Measurements from ENCODE around the gene WASF3. TPM values are rescaled to one million over a fixed set of nuclear protein-coding genes. Genes with fewer than 3 reads are reported as not detected.

Gene WASF3
- total RNA-seq, 1 experiment from 2014 or later = not detected

- H3K4me3 ChIP-seq (ENCODE audit: low read length) = no peak overlapping the region
- no peaks in the 10 kb centered on the region for H3K79me2 ChIP-seq (ENCODE audit: low read length)
- no peaks in the 10 kb centered on the region for H4K20me1 ChIP-seq (ENCODE audit: insufficient read depth, low read depth, low read length)
- no peak overlapping the region for H3K9ac ChIP-seq (ENCODE audit: low read length)
- DNase-seq = no peak
- no peaks in the 10 kb centered on the region for H3K36me3 ChIP-seq (ENCODE audit: insufficient read depth, low read length)
- H3K9me2 ChIP-seq (replicated peaks; ENCODE audit: insufficient read depth, low read length) = no peaks in the 10 kb centered on the region
- no peaks in the 10 kb centered on the region for H3K27me3 ChIP-seq (ENCODE audit: low read length)
- H3K27ac ChIP-seq (ENCODE audit: low read length) = no peak overlapping the region
- no peak overlapping the region for H2AFZ ChIP-seq (ENCODE audit: low read length)
- no peaks in the 10 kb centered on the region for H3K4me1 ChIP-seq (ENCODE audit: low read length)
- no peaks in the 10 kb centered on the region for H3K9me3 ChIP-seq (ENCODE audit: low read length)
- H3K4me2 ChIP-seq (ENCODE audit: low read depth, low read length, poor library complexity, severe bottlenecking) = no peak overlapping the region
These were observed 152.7 kb downstream of the WASF3 start for GRCh38 chr13:26710166-26710565.

- DNase-seq = no peak
- H3K9ac ChIP-seq (ENCODE audit: low read length) = no peak overlapping the region
- no peak overlapping the region for H3K4me2 ChIP-seq (ENCODE audit: low read depth, low read length, poor library complexity, severe bottlenecking)
- no peaks in the 10 kb centered on the region for H3K4me1 ChIP-seq (ENCODE audit: low read length)
- no peak overlapping the region for H2AFZ ChIP-seq (ENCODE audit: low read length)
- no peaks in the 10 kb centered on the region for H4K20me1 ChIP-seq (ENCODE audit: insufficient read depth, low read depth, low read length)
- no peaks in the 10 kb centered on the region for H3K9me2 ChIP-seq (replicated peaks; ENCODE audit: insufficient read depth, low read length)
- no peaks in the 10 kb centered on the region for H3K79me2 ChIP-seq (ENCODE audit: low read length)
- H3K27ac ChIP-seq (ENCODE audit: low read length) = no peak overlapping the region
- no peaks in the 10 kb centered on the region for H3K27me3 ChIP-seq (ENCODE audit: low read length)
- no peaks in the 10 kb centered on the region for H3K36me3 ChIP-seq (ENCODE audit: insufficient read depth, low read length)
- no peak overlapping the region for H3K4me3 ChIP-seq (ENCODE audit: low read length)
- H3K9me3 ChIP-seq (ENCODE audit: low read length) = no peaks in the 10 kb centered on the region
These were observed 153.7 kb downstream of the WASF3 start for GRCh38 chr13:26711211-26711610.

DNA sequence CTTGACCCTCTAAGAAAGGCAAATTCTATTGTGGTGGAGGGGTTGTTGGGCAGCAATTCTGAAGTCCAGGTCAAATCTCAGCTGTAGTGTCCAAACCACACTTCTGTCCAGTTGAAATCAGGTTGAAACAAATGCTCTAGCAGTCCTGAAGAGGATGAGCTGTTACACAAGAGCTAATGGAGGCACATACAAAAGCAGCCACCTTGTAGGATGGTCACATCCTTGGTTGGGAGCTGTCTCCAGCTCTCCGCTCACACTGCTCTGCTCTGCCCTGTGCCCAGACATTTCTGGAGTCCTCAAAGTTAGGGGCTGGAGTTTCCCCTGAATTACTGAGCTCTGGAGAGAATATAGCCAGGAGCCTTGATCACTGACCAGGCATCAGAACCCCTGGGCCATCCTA is 155.9 kb downstream of the WASF3 start:
- no peak for DNase-seq
- Histone ChIP-seq H3K79me2 (ENCODE audit: low read length) (no peaks in the 10 kb centered on the region), H3K9me3 (ENCODE audit: low read length) (no peaks in the 10 kb centered on the region), H3K9ac (ENCODE audit: low read length) (no peak overlapping the region), H3K36me3 (ENCODE audit: insufficient read depth, low read length) (no peaks in the 10 kb centered on the region), H3K27ac (ENCODE audit: low read length) (no peak overlapping the region), H3K9me2 (replicated peaks; ENCODE audit: insufficient read depth, low read length) (no peaks in the 10 kb centered on the region), H3K4me1 (ENCODE audit: low read length) (no peaks in the 10 kb centered on the region), H3K4me2 (ENCODE audit: low read depth, low read length, poor library complexity, severe bottlenecking) (no peak overlapping the region), H2AFZ (ENCODE audit: low read length) (no peak overlapping the region), H3K4me3 (ENCODE audit: low read length) (no peak overlapping the region), H4K20me1 (ENCODE audit: insufficient read depth, low read depth, low read length) (no peaks in the 10 kb centered on the region), H3K27me3 (ENCODE audit: low read length) (no peaks in the 10 kb centered on the region)

DNA sequence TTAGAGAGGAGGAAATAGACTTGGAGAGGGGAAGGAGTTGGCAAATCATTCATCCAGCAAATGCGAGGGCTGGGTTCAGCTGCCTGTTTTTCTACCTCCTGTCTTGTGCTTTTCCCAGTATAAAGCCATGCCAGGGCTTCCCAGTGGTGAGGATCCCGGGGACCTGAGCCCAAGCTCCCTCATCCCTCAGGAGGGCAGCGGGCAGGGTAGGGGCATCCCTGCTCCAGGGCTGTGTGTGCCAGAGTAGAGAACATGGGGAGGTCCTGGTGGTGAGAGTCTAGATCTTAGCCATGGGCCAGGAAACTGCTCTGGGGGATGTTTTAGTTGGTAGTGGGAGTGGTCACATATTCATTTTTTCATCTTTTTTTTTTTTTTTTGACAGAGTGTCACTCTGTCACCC is 159.5 kb downstream of the WASF3 start:
- Histone ChIP-seq H3K9me3 (ENCODE audit: low read length) (no peaks in the 10 kb centered on the region), H3K4me3 (ENCODE audit: low read length) (no peak overlapping the region), H3K27ac (ENCODE audit: low read length) (no peak overlapping the region), H3K9me2 (replicated peaks; ENCODE audit: insufficient read depth, low read length) (no peaks in the 10 kb centered on the region), H4K20me1 (ENCODE audit: insufficient read depth, low read depth, low read length) (no peaks in the 10 kb centered on the region), H3K9ac (ENCODE audit: low read length) (no peak overlapping the region), H2AFZ (ENCODE audit: low read length) (no peak overlapping the region), H3K79me2 (ENCODE audit: low read length) (no peaks in the 10 kb centered on the region), H3K4me1 (ENCODE audit: low read length) (no peaks in the 10 kb centered on the region), H3K4me2 (ENCODE audit: low read depth, low read length, poor library complexity, severe bottlenecking) (no peak overlapping the region), H3K36me3 (ENCODE audit: insufficient read depth, low read length) (no peaks in the 10 kb centered on the region), H3K27me3 (ENCODE audit: low read length) (no peaks in the 10 kb centered on the region)
- no peak for DNase-seq

- H3K27me3 ChIP-seq (ENCODE audit: low read length) = no peaks in the 10 kb centered on the region
- no peaks in the 10 kb centered on the region for H3K4me1 ChIP-seq (ENCODE audit: low read length)
- no peak overlapping the region for H2AFZ ChIP-seq (ENCODE audit: low read length)
- H3K9me2 ChIP-seq (replicated peaks; ENCODE audit: insufficient read depth, low read length) = no peaks in the 10 kb centered on the region
- H3K4me3 ChIP-seq (ENCODE audit: low read length) = no peak overlapping the region
- no peaks in the 10 kb centered on the region for H3K79me2 ChIP-seq (ENCODE audit: low read length)
- no peak overlapping the region for H3K9ac ChIP-seq (ENCODE audit: low read length)
- no peaks in the 10 kb centered on the region for H4K20me1 ChIP-seq (ENCODE audit: insufficient read depth, low read depth, low read length)
- no peak overlapping the region for H3K4me2 ChIP-seq (ENCODE audit: low read depth, low read length, poor library complexity, severe bottlenecking)
- H3K27ac ChIP-seq (ENCODE audit: low read length) = no peak overlapping the region
- DNase-seq = no peak
- no peaks in the 10 kb centered on the region for H3K9me3 ChIP-seq (ENCODE audit: low read length)
- no peaks in the 10 kb centered on the region for H3K36me3 ChIP-seq (ENCODE audit: insufficient read depth, low read length)
These were observed 160.7 kb downstream of the WASF3 start for GRCh38 chr13:26718146-26718545.

DNA sequence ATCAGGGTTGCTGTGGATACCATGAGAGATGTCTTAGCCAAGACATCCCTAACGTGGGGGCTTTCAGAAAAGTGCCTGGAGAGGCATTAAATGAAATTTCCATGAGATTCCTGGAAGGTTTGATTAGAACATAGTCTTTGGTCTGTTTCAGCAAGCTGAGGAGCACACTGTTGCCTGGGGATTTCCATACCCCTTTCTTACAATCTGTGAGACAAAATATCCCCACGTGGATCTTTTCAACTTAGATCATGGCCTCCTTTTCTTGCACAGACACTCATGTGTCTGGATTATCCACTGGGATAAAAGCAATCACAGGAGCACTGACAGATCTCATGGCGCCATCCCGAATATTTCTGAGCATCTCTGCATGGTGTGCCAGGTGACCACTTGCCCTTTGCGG is 161.4 kb downstream of the WASF3 start:
- no peaks in the 10 kb centered on the region for H3K9me2 ChIP-seq (replicated peaks; ENCODE audit: insufficient read depth, low read length)
- H4K20me1 ChIP-seq (ENCODE audit: insufficient read depth, low read depth, low read length) = no peaks in the 10 kb centered on the region
- H3K9me3 ChIP-seq (ENCODE audit: low read length) = no peaks in the 10 kb centered on the region
- no peak overlapping the region for H3K27ac ChIP-seq (ENCODE audit: low read length)
- H3K4me2 ChIP-seq (ENCODE audit: low read depth, low read length, poor library complexity, severe bottlenecking) = no peak overlapping the region
- no peak overlapping the region for H3K4me3 ChIP-seq (ENCODE audit: low read length)
- H3K4me1 ChIP-seq (ENCODE audit: low read length) = no peaks in the 10 kb centered on the region
- no peak overlapping the region for H2AFZ ChIP-seq (ENCODE audit: low read length)
- no peaks in the 10 kb centered on the region for H3K36me3 ChIP-seq (ENCODE audit: insufficient read depth, low read length)
- no peak overlapping the region for H3K9ac ChIP-seq (ENCODE audit: low read length)
- no peaks in the 10 kb centered on the region for H3K79me2 ChIP-seq (ENCODE audit: low read length)
- H3K27me3 ChIP-seq (ENCODE audit: low read length) = no peaks in the 10 kb centered on the region
- no peak for DNase-seq

GRCh38 chr13:26719356-26719945 is 162.0 kb downstream of the WASF3 start:
- Histone ChIP-seq H3K4me3 (ENCODE audit: low read length) (no peak overlapping the region), H2AFZ (ENCODE audit: low read length) (no peak overlapping the region), H3K9me2 (replicated peaks; ENCODE audit: insufficient read depth, low read length) (no peaks in the 10 kb centered on the region), H3K4me2 (ENCODE audit: low read depth, low read length, poor library complexity, severe bottlenecking) (no peak overlapping the region), H3K9me3 (ENCODE audit: low read length) (no peaks in the 10 kb centered on the region), H3K9ac (ENCODE audit: low read length) (no peak overlapping the region), H3K4me1 (ENCODE audit: low read length) (no peaks in the 10 kb centered on the region), H3K36me3 (ENCODE audit: insufficient read depth, low read length) (no peaks in the 10 kb centered on the region), H4K20me1 (ENCODE audit: insufficient read depth, low read depth, low read length) (no peaks in the 10 kb centered on the region), H3K27me3 (ENCODE audit: low read length) (no peaks in the 10 kb centered on the region), H3K27ac (ENCODE audit: low read length) (no peak overlapping the region), H3K79me2 (ENCODE audit: low read length) (no peaks in the 10 kb centered on the region)
- DNase-seq = no peak

DNA sequence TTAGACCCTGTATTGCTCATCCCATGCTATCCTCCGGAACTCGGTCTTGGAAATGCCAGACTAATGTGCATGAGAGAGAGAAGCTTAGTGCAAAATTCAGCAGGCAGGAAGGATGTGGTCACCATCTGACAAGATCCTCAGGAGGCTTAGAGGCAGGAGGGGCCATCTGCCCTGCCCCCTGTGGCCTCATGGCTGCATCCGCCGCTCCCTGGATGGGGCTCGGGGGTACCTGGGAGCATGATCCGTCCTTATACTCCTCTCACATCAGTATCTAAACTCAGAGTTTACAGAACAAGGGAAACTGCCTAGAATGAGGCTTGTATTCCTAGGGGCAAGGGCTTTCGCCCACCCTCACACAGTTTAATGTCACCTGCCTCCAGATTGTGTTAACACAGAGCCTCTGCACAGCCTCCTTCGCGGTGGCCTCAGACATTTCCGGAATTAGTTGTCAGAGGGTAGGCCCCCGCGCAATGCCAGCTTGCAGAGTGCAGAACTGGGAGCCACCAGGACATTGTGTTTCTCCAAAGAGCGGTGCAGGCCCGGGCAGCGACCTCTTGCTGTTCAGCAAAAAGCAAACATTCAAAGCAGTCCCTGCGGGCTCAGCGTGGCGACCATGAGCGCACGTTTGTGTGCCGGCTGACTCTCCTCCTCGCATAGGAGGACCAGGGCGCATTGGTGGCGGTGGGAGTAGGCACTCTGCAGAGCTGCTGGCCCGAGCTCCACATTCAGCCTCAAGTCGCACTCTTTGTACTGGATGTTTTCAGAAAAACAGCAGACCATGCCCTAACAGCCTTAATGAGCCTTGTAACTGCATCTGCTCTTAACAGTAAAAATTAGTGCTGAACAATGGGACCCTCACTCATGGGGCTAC is 164.0 kb downstream of the WASF3 start:
- Histone ChIP-seq H3K27me3 (ENCODE audit: low read length) (no peaks in the 10 kb centered on the region), H3K4me2 (ENCODE audit: low read depth, low read length, poor library complexity, severe bottlenecking) (no peak overlapping the region), H3K36me3 (ENCODE audit: insufficient read depth, low read length) (no peaks in the 10 kb centered on the region), H3K79me2 (ENCODE audit: low read length) (no peaks in the 10 kb centered on the region), H3K27ac (ENCODE audit: low read length) (no peak overlapping the region), H3K4me3 (ENCODE audit: low read length) (no peak overlapping the region), H3K9ac (ENCODE audit: low read length) (no peak overlapping the region), H3K9me2 (replicated peaks; ENCODE audit: insufficient read depth, low read length) (no peaks in the 10 kb centered on the region), H3K4me1 (ENCODE audit: low read length) (no peaks in the 10 kb centered on the region), H3K9me3 (ENCODE audit: low read length) (no peaks in the 10 kb centered on the region), H2AFZ (ENCODE audit: low read length) (no peak overlapping the region), H4K20me1 (ENCODE audit: insufficient read depth, low read depth, low read length) (no peaks in the 10 kb centered on the region)
- no peak for DNase-seq

All from Karpas-422 (cell line).